Breast epithelium (tissue), 4 donors: ENCODE data around the gene HTT. TPM values are rescaled to one million over a fixed set of nuclear protein-coding genes. Genes with fewer than 3 reads are reported as not detected.
"Not testable (repeated sequence)": the region's sequence is repeated elsewhere in the genome, so short reads cannot be mapped to it uniquely, and the experiment has no call there.

Experiments
- DNase-seq, 2 donors: peaks; one replicate each; pipeline ENCODE4 v3.0.0-alpha.2; 2019; ENCODE audit warnings: low spot score in 2 of 2
- H3K27ac ChIP-seq, 2 donors: fragments of 200-600 bp; sonication (generic) in 1 of 2; one replicate each; pipeline ENCODE4 v1.5.1; 2016 to 2019; ENCODE audit warnings: mild to moderate bottlenecking in 1 of 2
- H3K27me3 ChIP-seq, 2 donors: fragments of 200-600 bp; sonication (generic) in 1 of 2; one replicate each; pipeline versions ENCODE4 v1.5.1 to v1.6.0; 2017 to 2019; ENCODE audit warnings: control low read depth in 1 of 2, mild to moderate bottlenecking in 1 of 2
- H3K36me3 ChIP-seq: fragments of 200-600 bp; one replicate; pipeline ENCODE4 v1.5.1; 2019
- H3K4me1 ChIP-seq, 2 donors: fragments of 200-600 bp; sonication (generic); one replicate each; pipeline ENCODE4 v1.5.1; 2016 to 2019; ENCODE audit warnings: control low read depth in 1 of 2
- H3K4me3 ChIP-seq, 3 donors: fragments of 200-600 bp; sonication (generic); 1 replicate in 2 of 3; 2 replicates in 1 of 3; pipeline ENCODE4 v1.5.1; 2016 to 2019; ENCODE audit warnings: mild to moderate bottlenecking in 3 of 3, moderate library complexity in 2 of 3
- H3K9me3 ChIP-seq, 2 donors: fragments of 200-600 bp; sonication (generic) in 1 of 2; one replicate each; pipeline ENCODE4 v1.5.1; 2016 to 2019; ENCODE audit warnings: control low read depth in 1 of 2
- POLR2A ChIP-seq: fragments of 450-650 bp; IDR thresholded peaks from one replicate; pipeline ENCODE4 v1.6.1; 2016; ENCODE audit warnings: antibody characterized with exemption, mild to moderate bottlenecking, moderate library complexity
- POLR2AphosphoS5 ChIP-seq, 3 donors: sonication (generic); formaldehyde crosslinking; IDR thresholded peaks; one replicate each; pipeline ENCODE4 v1.6.1; 2017; ENCODE audit warnings: antibody characterized with exemption in 3 of 3
- intact Hi-C: fragments of 100-400 bp; cut with DNase I; formaldehyde crosslinking; loops from one replicate; pipeline ENCODE4 v1.15.1; 2023; ENCODE audit warnings: low total_unique reads
- total RNA-seq, 3 donors: library from RNA; depleted of rRNA; stranded (reverse); fragments of >200 nt; gene quantifications; one replicate each; pipeline ENCODE4 v1.1.0, GENCODE V29; 2016
- TF ChIP-seq, protein P1 (sequence below), 3 donors: fragments of 450-650 bp; IDR thresholded peaks; one replicate each; pipeline ENCODE4 v1.5.1; 2016 to 2017; ENCODE audit warnings: antibody characterized with exemption in 3 of 3, mild to moderate bottlenecking in 3 of 3, moderate library complexity in 3 of 3

HTT gene
- total RNA-seq, 3 donors from 2014 or later = 53.8 to 71.1 (median 55.1) TPM

- Histone ChIP-seq H3K4me1 (no peaks in the 10 kb centered on the region), H3K4me3 (no peak overlapping the region), H3K27me3 (no peaks in the 10 kb centered on the region), H3K36me3 (no peaks in the 10 kb centered on the region), H3K9me3 (no peaks in the 10 kb centered on the region), H3K27ac (no peak overlapping the region)
- intact Hi-C loops = no loop called here
- DNase-seq = no peak
- TF ChIP-seq POLR2A (no peak), POLR2AphosphoS5 (IDR thresholded peaks at IDR 0.05) (no peak)
- TF ChIP-seq, protein P1, sequence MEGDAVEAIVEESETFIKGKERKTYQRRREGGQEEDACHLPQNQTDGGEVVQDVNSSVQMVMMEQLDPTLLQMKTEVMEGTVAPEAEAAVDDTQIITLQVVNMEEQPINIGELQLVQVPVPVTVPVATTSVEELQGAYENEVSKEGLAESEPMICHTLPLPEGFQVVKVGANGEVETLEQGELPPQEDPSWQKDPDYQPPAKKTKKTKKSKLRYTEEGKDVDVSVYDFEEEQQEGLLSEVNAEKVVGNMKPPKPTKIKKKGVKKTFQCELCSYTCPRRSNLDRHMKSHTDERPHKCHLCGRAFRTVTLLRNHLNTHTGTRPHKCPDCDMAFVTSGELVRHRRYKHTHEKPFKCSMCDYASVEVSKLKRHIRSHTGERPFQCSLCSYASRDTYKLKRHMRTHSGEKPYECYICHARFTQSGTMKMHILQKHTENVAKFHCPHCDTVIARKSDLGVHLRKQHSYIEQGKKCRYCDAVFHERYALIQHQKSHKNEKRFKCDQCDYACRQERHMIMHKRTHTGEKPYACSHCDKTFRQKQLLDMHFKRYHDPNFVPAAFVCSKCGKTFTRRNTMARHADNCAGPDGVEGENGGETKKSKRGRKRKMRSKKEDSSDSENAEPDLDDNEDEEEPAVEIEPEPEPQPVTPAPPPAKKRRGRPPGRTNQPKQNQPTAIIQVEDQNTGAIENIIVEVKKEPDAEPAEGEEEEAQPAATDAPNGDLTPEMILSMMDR (IDR thresholded peaks at IDR 0.05) = peak in 1 of 3 donors; percentile 19
These were observed 62.0 kb downstream of the HTT start for GRCh38 chr4:3136454-3136853.

DNA sequence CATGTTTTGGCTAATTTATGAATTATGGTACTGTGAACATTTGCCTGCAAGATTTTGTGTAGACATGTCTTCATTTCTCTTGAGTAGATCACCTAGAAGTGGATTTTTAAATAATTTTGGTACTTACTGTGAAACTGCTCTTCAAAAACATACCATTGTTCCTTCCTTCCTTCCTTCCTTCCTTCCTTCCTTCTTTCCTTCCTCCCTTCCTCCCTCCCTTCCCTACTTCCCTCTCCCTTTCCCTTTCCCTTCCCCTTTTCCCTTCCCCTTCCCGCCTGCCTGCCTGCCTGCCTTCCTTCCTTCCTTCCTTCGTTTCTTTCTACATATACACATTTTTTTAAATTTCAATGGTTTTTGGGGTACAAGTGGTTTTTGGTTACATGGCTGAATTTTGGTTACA is 63.4 kb downstream of the HTT start:
- no peak for DNase-seq
- H3K27ac ChIP-seq = no peak overlapping the region
- intact Hi-C loops = no loop called here
- no peak overlapping the region for H3K4me3 ChIP-seq
- H3K27me3 ChIP-seq = no peaks in the 10 kb centered on the region
- H3K9me3 ChIP-seq = no peaks in the 10 kb centered on the region
- no peaks in the 10 kb centered on the region for H3K4me1 ChIP-seq
- H3K36me3 ChIP-seq = no peaks in the 10 kb centered on the region
- TF ChIP-seq POLR2AphosphoS5 (IDR thresholded peaks at IDR 0.05) (no peak), POLR2A (no peak)
- TF ChIP-seq, protein P1 (IDR thresholded peaks at IDR 0.05) = no peak

- intact Hi-C loops = no loop called here
- TF ChIP-seq POLR2A (no peak), POLR2AphosphoS5 (IDR thresholded peaks at IDR 0.05) (no peak)
- TF ChIP-seq, protein P1 (IDR thresholded peaks at IDR 0.05) = no peak
- Histone ChIP-seq H3K4me1 (no peaks in the 10 kb centered on the region), H3K36me3 (no peaks in the 10 kb centered on the region), H3K27me3 (no peaks in the 10 kb centered on the region), H3K4me3 (no peak overlapping the region), H3K27ac (no peak overlapping the region), H3K9me3 (no peaks in the 10 kb centered on the region)
- DNase-seq = no peak
These were observed 70.9 kb downstream of the HTT start for GRCh38 chr4:3145234-3145924.

- H3K9me3 ChIP-seq = no peaks in the 10 kb centered on the region
- H3K27me3 ChIP-seq = no peaks in the 10 kb centered on the region
- H3K4me1 ChIP-seq = no peaks in the 10 kb centered on the region
- no peak overlapping the region for H3K4me3 ChIP-seq
- DNase-seq = no peak
- H3K36me3 ChIP-seq = no peaks in the 10 kb centered on the region
- no peak overlapping the region for H3K27ac ChIP-seq
- intact Hi-C loops = loop anchor here (1.0 kb wide), 1 partner anchor 294 kb away; no protein-coding TSS in a partner anchor
- TF ChIP-seq POLR2A = no peak
- no peak for TF ChIP-seq POLR2AphosphoS5 (IDR thresholded peaks at IDR 0.05)
- TF ChIP-seq, protein P1 (IDR thresholded peaks at IDR 0.05) = no peak
These were observed 74.4 kb downstream of the HTT start for GRCh38 chr4:3148926-3149325.

- H3K4me3 ChIP-seq, DNase-seq, intact Hi-C loops, H3K27me3 ChIP-seq, H3K9me3 ChIP-seq, H3K27ac ChIP-seq, H3K36me3 ChIP-seq, H3K4me1 ChIP-seq: not testable (repeated sequence)
These were observed 76.8 kb downstream of the HTT start for GRCh38 chr4:3151238-3151637.
